Measurements from ENCODE around the gene MTX2.

DNA sequence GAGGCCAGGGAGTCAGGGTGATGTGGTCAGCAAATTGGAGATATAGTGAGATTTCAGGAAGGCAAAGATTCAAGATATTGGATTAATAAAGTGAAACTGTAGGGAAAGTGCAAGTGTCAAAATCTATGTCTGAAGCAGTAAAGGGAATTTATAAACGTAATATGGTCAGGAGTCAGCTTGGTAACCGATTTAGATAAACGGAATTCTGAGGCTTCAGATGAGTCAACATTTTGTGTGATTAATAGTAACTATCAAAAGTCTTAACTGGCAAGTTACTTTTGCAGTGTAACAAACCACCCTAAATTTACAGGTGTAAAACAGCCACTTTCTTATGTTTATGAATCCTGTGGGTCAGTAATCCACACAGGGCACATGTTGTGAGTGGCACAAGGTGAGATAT lies 10.9 kb downstream of the MTX2 start:
- no peak for TF ChIP-seq RAD21 (IDR thresholded peaks at IDR 0.05; ENCODE audit: low read depth)
- TF ChIP-seq, protein P1, sequence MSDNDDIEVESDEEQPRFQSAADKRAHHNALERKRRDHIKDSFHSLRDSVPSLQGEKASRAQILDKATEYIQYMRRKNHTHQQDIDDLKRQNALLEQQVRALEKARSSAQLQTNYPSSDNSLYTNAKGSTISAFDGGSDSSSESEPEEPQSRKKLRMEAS (IDR thresholded peaks at IDR 0.05): no peak
- no peak for TF ChIP-seq TAF1 (IDR thresholded peaks at IDR 0.05; ENCODE audit: low read depth)
- no peak for TF ChIP-seq FOXM1 (IDR thresholded peaks at IDR 0.05; ENCODE audit: borderline replicate concordance, low read depth)
- TF ChIP-seq TEAD4 (IDR thresholded peaks at IDR 0.05): no peak
